Right lobe of liver (tissue), 6 donors: ENCODE measurements around the gene PTPN11. TPM values are rescaled to one million over a fixed set of nuclear protein-coding genes. Genes with fewer than 3 reads are reported as not detected.

Experiments used
- ATAC-seq, 4 donors: fragments of 200-7000 bp; cut with Tn5 transposase; one replicate each; pipeline ENCODE4 v1.9.1; 2020; ENCODE audit warnings: mild to moderate bottlenecking in 4 of 4, moderate library complexity in 4 of 4
- DNase-seq, 3 donors: peaks; one replicate each; pipeline ENCODE4 v3.0.0-alpha.2; 2020
- H3K27ac ChIP-seq, 3 donors: fragments of 200-600 bp; one replicate each; pipeline ENCODE4 v1.8.0; 2022
- H3K27me3 ChIP-seq, 2 donors: fragments of 200-600 bp; one replicate each; pipeline ENCODE4 v1.8.0; 2022
- H3K36me3 ChIP-seq, 4 donors: fragments of 200-600 bp; sonication (generic) in 1 of 4; one replicate each; pipeline versions ENCODE4 v1.5.1 to v1.8.0; 2017 to 2022; ENCODE audit warnings: control low read depth in 1 of 4
- H3K4me1 ChIP-seq, 4 donors: fragments of 200-600 bp; sonication (generic) in 1 of 4; one replicate each; pipeline versions ENCODE4 v1.5.1 to v1.8.0; 2017 to 2022; ENCODE audit warnings: control low read depth in 1 of 4
- H3K4me3 ChIP-seq, 3 donors: fragments of 200-600 bp; one replicate each; pipeline ENCODE4 v1.8.0; 2022
- H3K9me3 ChIP-seq, 4 donors: fragments of 200-600 bp; sonication (generic) in 1 of 4; one replicate each; pipeline versions ENCODE4 v1.5.1 to v1.8.0; 2017 to 2022; ENCODE audit warnings: control low read depth in 1 of 4
- CTCF ChIP-seq, 4 donors: fragments of 200-600 bp in 3 of 4; fragments of 450-650 bp in 1 of 4; IDR thresholded peaks; one replicate each; pipeline versions ENCODE4 v1.5.1 to v1.8.0; 2016 to 2022; ENCODE audit warnings: antibody characterized with exemption in 4 of 4, mild to moderate bottlenecking in 2 of 4
- POLR2A ChIP-seq: fragments of 450-650 bp; IDR thresholded peaks from one replicate; pipeline ENCODE4 v1.6.1; 2017; ENCODE audit warnings: antibody characterized with exemption, mild to moderate bottlenecking
- WGBS: methylation state at CpG from one replicate; pipeline ENCODE4 v1.1.6; 2018; ENCODE audit warnings: low coverage, low lambda C conversion rate; ENCODE audit not compliant: insufficient coverage; ENCODE audit errors: missing lambda C conversion rate; 5-methylcytosine and 5-hydroxymethylcytosine counted together
- intact Hi-C, 2 donors: fragments of 100-400 bp; cut with DNase I; formaldehyde crosslinking; loops; one replicate each; pipeline versions ENCODE4 v1.11.2 to v1.14.1; 2022
- total RNA-seq, 6 experiments: library from RNA; depleted of rRNA in 2 of 6; stranded (reverse); fragments of >200 nt in 2 of 6; fragmentation: NEBNext Ultra II Directional in 3 of 6; extraction: Animal tissue kit (Norgen Biotek cat#: 25700) in 3 of 6; gene quantifications; one replicate each; pipeline versions ENCODE4 v1.1.0 to v1.2.4, GENCODE V29; 2016 to 2023
- donor health status: DM: no; HTN: yes; CAD: no.
- donor health status: DM: no; HTN: no; CAD: no.
- donor health status: DM: no; HTN: no; CAD: no.
- donor health status: DM: no; HTN: yes; CAD: no.
- donor health status: DM: no; HTN: yes; CAD: no.

PTPN11 gene
- total RNA-seq, 6 experiments from 2014 or later = 66.4 to 77.7 (median 68.6) TPM

GRCh38 chr12:112479413-112479812 is 60.7 kb downstream of the PTPN11 start:
- Histone ChIP-seq H3K4me3 (no peak overlapping the region), H3K36me3 (peaks cover 0 to 57% (median 32%) of the 10 kb centered on the region in 4 donors), H3K9me3 (no peaks in the 10 kb centered on the region), H3K27me3 (no peaks in the 10 kb centered on the region), H3K27ac (no peak overlapping the region), H3K4me1 (no peaks in the 10 kb centered on the region)
- no peak for ATAC-seq
- WGBS = 100% methylated on average over 1 of the region's 1 CpG
- no peak for DNase-seq
- no peak for TF ChIP-seq CTCF (IDR thresholded peaks at IDR 0.05)
- intact Hi-C loops = no loop called here

GRCh38 chr12:112480931-112481330 is 62.2 kb downstream of the PTPN11 start:
- H3K4me1 ChIP-seq = no peaks in the 10 kb centered on the region
- no peak overlapping the region for H3K27ac ChIP-seq
- H3K4me3 ChIP-seq = no peak overlapping the region
- TF ChIP-seq CTCF (IDR thresholded peaks at IDR 0.05) = no peak
- no peak for TF ChIP-seq POLR2A
- H3K27me3 ChIP-seq = no peaks in the 10 kb centered on the region
- H3K36me3 ChIP-seq = peaks cover 0 to 48% (median 29%) of the 10 kb centered on the region in 4 donors
- ATAC-seq = no peak
- 93% methylated on average over 4 of the region's 4 CpGs for WGBS
- H3K9me3 ChIP-seq = no peaks in the 10 kb centered on the region
- DNase-seq = no peak
- intact Hi-C loops = no loop called here

- Histone ChIP-seq H3K4me3 (no peak overlapping the region), H3K27ac (no peak overlapping the region), H3K9me3 (no peaks in the 10 kb centered on the region), H3K36me3 (peaks cover 0 to 57% (median 30%) of the 10 kb centered on the region in 4 donors), H3K27me3 (no peaks in the 10 kb centered on the region), H3K4me1 (no peaks in the 10 kb centered on the region)
- no peak for TF ChIP-seq POLR2A
- TF ChIP-seq CTCF (IDR thresholded peaks at IDR 0.05) = no peak
- DNase-seq (no peak), ATAC-seq (no peak)
- 100% methylated on average over 2 of the region's 2 CpGs for WGBS
- intact Hi-C loops = no loop called here
Observed at GRCh38 chr12:112482733-112483132, 64.0 kb downstream of the PTPN11 start.

- ATAC-seq = no peak
- H3K36me3 ChIP-seq = peaks cover 0 to 71% (median 35%) of the 10 kb centered on the region in 4 donors
Observed at GRCh38 chr12:112486361-112486760, 67.6 kb downstream of the PTPN11 start.

More at GRCh38 chr12:112486361-112486760, 67.6 kb downstream of the PTPN11 start:
- Histone ChIP-seq H3K4me3 (no peak overlapping the region), H3K9me3 (no peaks in the 10 kb centered on the region), H3K27me3 (no peaks in the 10 kb centered on the region), H3K27ac (no peak overlapping the region), H3K4me1 (no peaks in the 10 kb centered on the region)
- 86% methylated on average over 1 of the region's 12 CpGs for WGBS
- no peak for DNase-seq
- TF ChIP-seq CTCF (IDR thresholded peaks at IDR 0.05) (no peak), POLR2A (no peak)
- intact Hi-C loops = no loop called here
